GM21526 (cell line): ENCODE results near the gene NAT16.
"Not testable (repeated sequence)": the region's sequence is repeated elsewhere in the genome, so short reads cannot be mapped to it uniquely, and the experiment has no call there.

ENCODE experiments used
- ATAC-seq: cut with Tn5 transposase; IDR thresholded peaks from one replicate; pipeline ENCODE4 v1.9.1; 2021; ENCODE audit warnings: moderate library complexity; ENCODE audit not compliant: unreplicated experiment, low FRiP score

NAT16 gene

DNA sequence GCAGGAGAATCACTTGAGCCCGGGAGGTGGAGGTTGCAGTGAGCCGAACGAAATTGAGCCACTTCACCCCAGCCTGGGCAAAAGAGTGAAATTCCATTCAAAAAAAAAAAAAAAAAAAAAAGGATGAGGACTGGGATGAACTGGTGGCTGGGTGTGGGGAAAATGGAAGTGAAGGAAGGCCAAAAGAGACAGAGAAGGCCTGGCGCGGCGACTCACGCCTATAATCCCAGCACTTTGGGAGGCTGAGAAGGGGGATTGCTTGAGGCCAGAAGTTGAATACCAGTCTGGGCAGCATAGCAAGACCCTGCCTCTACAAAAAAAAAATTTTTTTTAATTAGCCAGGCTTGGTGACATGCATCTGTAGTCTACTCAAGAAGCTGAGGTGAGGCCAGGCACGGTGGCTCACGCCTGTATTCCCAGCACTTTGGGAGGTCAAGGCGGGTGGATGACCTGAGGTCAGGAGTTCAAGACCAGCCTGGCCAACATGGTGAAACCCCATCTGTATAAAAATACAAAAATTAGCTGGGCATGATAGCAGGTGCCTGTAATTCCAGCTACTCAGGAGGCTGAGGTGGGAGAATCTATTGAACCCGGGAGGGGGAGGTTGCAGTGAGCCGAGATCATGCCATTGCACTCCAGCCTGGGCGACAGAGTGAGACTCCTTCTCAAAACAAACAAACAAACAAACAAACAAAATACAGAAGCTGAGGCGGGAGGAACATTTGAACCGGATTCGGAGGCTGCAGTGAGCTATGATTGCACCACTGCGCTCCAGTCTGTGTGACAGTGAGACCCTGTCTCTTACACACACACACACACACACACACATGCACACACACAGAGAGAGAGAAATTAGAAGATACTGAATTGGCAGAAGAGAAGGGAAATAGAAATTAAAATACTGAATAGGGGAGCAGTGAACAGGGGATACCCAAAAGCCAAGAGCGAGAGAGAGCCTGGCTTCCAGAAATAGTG, 47.2 kb downstream of the NAT16 start:
- ATAC-seq: not testable (repeated sequence)

DNA sequence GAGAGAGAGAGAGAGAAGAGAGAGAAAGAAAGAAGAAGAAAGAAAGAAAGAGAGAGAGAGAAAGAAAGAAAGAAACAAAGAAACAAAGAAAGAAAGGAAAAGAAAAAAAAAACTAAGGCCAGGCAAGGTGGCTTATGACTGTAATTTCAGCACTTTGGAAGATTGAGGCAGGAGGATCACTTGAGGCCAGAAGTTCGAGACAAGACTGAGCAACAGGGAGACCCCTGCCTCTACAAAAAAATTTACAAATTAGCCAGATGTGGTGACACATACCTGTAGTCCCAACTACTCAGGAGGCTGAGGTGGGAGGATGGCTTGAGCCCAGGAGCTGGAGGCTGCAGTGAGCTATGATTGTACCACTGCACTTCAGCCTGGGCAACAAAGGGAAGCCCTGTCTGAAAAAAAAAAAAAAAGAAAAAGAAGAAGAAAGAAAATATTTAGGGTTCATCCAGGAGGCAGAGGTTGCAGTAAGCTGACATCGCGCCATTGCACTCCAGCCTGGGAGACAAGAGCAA, 50.4 kb downstream of the NAT16 start:
- ATAC-seq: no peak

DNA sequence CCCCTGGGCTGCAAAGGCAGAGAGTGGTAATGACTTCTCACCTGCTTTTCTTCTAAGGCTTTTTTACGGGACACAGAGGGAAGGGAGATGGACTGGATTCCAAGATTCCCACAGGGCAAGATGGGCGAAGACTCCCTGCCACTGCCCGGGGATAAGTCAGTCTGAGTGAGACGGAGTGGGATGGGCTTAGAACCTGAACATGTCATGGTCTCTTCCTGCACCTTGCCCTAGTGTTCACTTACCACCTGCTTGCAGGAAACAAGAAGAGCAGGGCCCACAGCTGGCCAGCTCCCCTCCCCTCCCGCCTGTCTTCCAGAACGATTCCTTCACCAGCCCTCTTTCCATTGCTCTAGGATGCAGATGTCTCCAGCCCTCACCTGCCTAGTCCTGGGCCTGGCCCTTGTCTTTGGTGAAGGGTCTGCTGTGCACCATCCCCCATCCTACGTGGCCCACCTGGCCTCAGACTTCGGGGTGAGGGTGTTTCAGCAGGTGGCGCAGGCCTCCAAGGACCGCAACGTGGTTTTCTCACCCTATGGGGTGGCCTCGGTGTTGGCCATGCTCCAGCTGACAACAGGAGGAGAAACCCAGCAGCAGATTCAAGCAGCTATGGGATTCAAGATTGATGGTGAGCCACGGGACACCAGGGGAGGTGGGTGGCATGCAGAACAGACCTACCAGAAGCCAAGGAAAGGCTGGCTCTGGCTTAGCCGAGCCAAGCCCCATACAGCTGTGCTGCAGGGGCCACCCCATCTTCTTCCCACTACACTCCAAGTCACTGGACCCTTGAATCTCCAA, 51.9 kb downstream of the NAT16 start:
- ATAC-seq: no peak

DNA sequence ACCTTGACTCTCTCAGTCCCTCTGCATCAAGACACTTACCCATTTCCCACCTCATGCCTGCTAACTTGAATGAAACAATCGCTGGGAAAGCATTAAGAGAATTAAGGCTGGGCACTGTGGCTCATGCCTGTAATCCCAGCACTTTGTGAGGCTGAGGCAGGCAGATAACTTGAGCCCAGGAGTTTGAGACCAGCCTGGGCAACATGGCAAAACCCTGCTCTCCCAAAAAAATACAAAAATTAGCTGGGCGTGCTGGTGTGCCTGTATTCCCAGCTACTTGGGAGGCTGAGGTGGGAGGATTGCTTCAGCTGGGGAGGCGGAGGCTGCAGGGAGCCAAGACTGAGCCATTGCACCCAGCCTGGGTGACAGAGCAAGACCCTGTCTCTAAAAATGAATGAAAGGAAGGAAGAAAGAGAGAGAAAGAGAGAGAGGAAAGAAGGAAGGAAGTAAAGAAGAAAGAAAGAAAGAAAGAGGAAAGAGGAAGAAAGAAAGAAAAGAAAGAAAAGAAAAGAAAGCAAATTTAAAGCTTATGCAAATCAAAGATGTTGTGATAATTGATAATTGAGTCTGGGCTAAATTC, 52.5 kb downstream of the NAT16 start:
- no peak for ATAC-seq

DNA sequence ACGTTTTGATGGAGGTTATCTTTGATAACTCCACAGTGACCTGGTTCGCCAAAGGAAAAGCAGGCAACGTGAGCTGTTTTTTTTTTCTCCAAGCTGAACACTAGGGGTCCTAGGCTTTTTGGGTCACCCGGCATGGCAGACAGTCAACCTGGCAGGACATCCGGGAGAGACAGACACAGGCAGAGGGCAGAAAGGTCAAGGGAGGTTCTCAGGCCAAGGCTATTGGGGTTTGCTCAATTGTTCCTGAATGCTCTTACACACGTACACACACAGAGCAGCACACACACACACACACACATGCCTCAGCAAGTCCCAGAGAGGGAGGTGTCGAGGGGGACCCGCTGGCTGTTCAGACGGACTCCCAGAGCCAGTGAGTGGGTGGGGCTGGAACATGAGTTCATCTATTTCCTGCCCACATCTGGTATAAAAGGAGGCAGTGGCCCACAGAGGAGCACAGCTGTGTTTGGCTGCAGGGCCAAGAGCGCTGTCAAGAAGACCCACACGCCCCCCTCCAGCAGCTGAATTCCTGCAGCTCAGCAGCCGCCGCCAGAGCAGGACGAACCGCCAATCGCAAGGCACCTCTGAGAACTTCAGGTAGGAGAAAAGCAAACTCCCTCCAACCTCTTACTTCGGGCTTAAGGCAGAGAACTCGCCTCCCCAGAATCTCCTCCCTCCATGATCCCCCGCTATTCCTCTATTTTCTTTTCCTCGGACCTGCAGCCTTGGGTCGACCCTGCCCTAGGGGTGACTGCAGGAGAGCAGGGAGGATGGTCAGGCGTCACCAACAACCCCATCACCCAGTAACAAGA, 53.2 kb downstream of the NAT16 start, which contains the start of gene SERPINE1:
SERPINE1 (plus strand) TSS at position 454 of the 809 bp plus-strand sequence. CDS start 1,290 bp downstream, outside the sequence.
- ATAC-seq: no peak

DNA sequence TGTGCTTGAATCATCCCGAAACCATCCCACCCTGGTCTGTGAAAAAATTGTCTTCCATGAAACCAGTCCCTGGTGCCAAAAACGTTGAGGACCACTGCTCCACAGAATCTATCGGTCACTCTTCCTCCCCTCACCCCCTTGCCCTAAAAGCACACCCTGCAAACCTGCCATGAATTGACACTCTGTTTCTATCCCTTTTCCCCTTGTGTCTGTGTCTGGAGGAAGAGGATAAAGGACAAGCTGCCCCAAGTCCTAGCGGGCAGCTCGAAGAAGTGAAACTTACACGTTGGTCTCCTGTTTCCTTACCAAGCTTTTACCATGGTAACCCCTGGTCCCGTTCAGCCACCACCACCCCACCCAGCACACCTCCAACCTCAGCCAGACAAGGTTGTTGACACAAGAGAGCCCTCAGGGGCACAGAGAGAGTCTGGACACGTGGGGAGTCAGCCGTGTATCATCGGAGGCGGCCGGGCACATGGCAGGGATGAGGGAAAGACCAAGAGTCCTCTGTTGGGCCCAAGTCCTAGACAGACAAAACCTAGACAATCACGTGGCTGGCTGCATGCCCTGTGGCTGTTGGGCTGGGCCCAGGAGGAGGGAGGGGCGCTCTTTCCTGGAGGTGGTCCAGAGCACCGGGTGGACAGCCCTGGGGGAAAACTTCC, 54.0 kb downstream of the NAT16 start:
- ATAC-seq: no peak

DNA sequence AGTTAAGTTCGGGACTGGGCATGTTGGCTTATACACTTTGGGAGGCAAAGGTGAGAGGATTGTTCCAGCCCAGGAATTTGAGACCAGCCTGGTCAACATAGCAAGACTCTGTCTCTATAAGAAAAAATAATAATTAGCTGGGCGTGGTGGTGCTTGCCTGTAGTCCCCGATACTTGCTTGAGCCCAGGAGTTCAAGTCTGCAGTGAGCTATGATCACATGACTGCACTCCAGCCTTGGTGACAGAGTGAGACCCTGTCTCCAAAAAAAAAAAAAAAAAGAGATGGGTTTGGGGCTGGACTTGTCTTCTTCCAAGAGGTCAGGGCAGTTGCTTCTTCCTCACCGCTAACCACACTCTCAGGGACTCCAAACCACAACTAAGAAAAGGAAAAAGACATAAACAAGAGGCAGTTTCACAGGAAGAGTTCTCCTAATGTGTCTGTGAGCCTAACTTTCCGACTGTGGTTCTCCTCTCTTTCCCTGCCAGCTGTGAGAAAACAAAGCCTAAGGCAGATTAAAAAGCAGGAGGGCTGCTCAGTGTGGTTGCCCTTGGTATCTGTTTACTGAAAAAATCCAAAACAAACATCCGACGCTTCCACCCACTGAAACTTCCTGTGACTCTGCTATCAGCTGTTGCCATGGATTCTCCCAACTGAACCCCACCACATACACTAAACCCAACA, 55.6 kb downstream of the NAT16 start:
- ATAC-seq: no peak

DNA sequence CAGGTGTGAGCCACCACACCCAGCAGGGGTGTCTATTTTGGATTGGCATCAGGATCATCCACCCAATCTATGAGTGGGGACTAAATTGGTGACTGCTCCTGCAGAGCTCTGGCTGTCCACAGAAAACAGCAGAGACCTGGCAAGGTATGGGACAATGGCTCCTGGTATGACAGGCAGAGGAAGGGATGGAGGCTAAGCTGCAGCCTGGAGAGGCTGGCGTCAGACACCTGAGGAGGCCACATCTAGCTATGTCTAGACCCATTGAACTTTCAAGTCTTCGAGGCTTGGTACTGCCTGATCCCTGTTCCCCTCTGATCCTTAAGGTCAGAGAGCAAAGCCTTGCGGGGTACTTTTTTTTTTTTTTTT, 56.4 kb downstream of the NAT16 start:
- no peak for ATAC-seq

DNA sequence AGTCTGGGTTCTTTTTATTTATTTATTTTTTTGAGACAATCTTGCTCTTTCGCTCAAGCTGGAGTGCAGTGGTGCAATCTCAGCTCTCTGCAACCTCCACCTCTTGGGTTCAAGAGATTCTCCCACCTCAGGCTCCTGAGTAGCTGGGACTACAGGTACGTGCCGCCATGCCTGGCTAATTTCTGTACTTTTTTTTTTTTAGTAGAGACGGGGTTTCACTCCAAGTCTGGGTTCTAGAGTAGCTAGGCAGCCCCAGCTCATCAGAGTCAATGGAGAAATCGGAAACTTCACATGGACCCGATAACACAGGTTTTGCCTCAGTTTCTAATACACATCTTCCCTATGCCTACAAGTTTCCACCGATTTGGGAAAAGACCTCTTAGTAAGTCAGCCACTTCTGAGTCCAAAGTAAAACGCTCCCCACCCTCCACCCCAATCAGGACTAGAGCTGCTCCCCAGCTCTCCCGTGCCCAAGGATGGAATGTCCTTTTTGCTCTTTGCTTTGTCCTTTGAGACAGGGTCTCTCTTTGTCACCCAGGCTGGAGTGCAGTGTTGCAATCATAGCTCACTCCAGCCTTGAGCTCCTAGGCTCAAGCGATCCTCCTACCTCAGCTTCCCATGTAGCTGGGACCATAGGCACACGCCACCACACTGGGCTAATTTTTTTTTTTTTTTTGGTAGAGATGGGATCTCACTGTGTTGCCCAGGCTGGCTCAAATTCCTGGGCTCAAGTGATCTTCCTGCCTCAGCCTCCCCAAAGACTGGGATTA, 57.0 kb downstream of the NAT16 start:
- ATAC-seq: no peak

DNA sequence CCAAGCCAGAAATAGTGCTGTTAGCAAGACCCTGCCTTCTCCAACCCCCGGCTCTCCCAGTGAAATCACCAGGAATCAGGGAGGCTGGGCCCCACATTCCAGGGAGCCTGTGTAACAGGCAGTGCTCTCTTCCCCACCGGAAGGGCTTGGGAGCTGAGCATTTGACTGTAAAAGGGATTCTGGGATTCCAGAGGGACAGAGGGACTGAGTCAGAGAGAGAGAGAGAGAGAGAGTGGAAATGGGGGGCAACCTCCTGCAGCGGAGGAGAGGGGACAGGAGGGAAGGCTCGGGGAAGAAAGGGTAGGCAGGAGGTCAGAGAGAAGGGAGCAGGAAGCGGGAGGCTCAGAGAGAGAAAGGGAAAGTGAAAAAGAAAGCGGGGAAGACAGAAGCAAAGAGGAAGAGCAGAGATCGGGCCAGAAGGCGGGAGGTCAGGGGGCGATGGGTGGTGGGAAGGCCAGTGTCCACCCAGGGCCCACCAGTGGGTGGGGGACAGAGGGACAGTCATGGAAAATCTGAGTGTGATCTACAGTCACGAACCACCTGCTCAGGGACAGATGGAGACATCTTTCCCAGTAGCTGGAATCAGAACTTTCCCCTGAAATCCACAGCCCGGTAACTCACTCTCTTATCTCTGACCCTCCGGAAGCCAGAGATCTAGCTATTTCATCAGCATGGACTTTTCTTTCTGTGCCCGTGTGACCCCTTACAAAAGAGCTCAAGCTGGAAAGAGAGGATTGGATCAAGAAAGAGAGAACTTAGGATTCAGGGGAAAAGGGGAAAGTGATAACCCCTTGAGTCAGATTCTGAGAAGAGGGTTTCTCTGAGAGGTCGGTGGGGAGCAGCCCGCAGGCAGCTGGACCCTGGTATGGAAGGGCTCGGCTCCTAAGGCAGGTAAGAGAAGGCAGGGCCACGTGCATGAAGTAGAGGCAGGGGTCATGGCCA, 57.8 kb downstream of the NAT16 start:
- ATAC-seq: no peak

DNA sequence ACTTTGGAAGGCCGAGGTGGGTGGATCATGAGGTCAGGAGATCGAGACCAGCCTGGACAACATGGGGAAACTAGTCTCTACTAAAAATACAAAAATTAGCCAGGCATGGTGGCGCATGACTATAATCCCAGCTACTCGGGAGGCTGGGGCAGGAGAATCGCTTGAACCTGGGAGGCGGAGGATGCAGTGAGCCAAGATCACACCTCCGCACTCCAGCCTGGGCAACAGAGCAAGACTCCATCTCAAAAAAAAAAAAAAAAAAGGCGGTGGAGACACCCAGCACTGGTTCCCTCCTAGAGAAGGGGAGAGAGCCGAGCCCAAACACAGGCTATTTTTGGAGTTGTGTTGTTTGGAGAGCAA, 58.5 kb downstream of the NAT16 start:
- ATAC-seq: not testable (repeated sequence)
